ENCODE measurements around the gene TCTN2. TPM values are rescaled to one million over a fixed set of nuclear protein-coding genes. Genes with fewer than 3 reads are reported as not detected.

TCTN2 gene
- polyA plus RNA-seq, 1 experiment = 8.1 TPM

- POLR2A ChIA-PET = no interaction called here
- Histone ChIP-seq H3K36me3 (ENCODE audit: control insufficient read depth, insufficient read depth, low read length) (no peaks in the 10 kb centered on the region), H3K27me3 (ENCODE audit: control insufficient read depth, insufficient read depth, low read length) (no peaks in the 10 kb centered on the region), H3K4me3 (ENCODE audit: low read depth, low read length) (no peak overlapping the region)
- DNase-seq (ENCODE audit: low read depth) = no peak
- no peak for TF ChIP-seq CTCF (IDR thresholded peaks at IDR 0.05; ENCODE audit: insufficient read depth, low read depth, low read length)
- CTCF ChIA-PET = interaction anchor here (0.7 kb wide), 1 partner anchor 75 kb away, joined by 3 read pairs; no protein-coding TSS in a partner anchor
Observed at GRCh38 chr12:123715195-123715594, 44.3 kb downstream of the TCTN2 start.

- ChIA-PET POLR2A (no interaction called here), CTCF (interaction anchor here (0.7 kb wide), 1 partner anchor 99 kb away, joined by 5 read pairs; no protein-coding TSS in a partner anchor)
- 0 out of 2 replicates have a peak, but pooled peaks cover 4% of the 10 kb centered on the region for H3K36me3 ChIP-seq (ENCODE audit: control insufficient read depth, insufficient read depth, low read length)
- no peak overlapping the region for H3K4me3 ChIP-seq (ENCODE audit: low read depth, low read length)
- no peak for TF ChIP-seq CTCF (IDR thresholded peaks at IDR 0.05; ENCODE audit: insufficient read depth, low read depth, low read length)
- DNase-seq (ENCODE audit: low read depth) = no peak
- H3K27me3 ChIP-seq (ENCODE audit: control insufficient read depth, insufficient read depth, low read length) = no peaks in the 10 kb centered on the region
Observed at GRCh38 chr12:123717350-123717749, 46.4 kb downstream of the TCTN2 start.

GRCh38 chr12:123720141-123720814, 49.4 kb downstream of the TCTN2 start:
- Histone ChIP-seq H3K4me3 (ENCODE audit: low read depth, low read length) (no peak overlapping the region), H3K27me3 (ENCODE audit: control insufficient read depth, insufficient read depth, low read length) (no peaks in the 10 kb centered on the region), H3K36me3 (ENCODE audit: control insufficient read depth, insufficient read depth, low read length) (0 out of 2 replicates have a peak, but pooled peaks cover 5% of the 10 kb centered on the region)
- DNase-seq (ENCODE audit: low read depth) = no peak
- ChIA-PET CTCF (interaction anchor here (1.5 kb wide), 1 partner anchor 30 kb away, joined by 4 read pairs; no protein-coding TSS in a partner anchor), POLR2A (no interaction called here)
- TF ChIP-seq CTCF (IDR thresholded peaks at IDR 0.05; ENCODE audit: insufficient read depth, low read depth, low read length) = no peak

GRCh38 chr12:123721245-123721644, 50.3 kb downstream of the TCTN2 start:
- no peak for DNase-seq (ENCODE audit: low read depth)
- CTCF ChIA-PET = no interaction called here
- Histone ChIP-seq H3K27me3 (ENCODE audit: control insufficient read depth, insufficient read depth, low read length) (no peaks in the 10 kb centered on the region), H3K36me3 (ENCODE audit: control insufficient read depth, insufficient read depth, low read length) (0 out of 2 replicates have a peak, but pooled peaks cover 5% of the 10 kb centered on the region), H3K4me3 (ENCODE audit: low read depth, low read length) (no peak overlapping the region)
- TF ChIP-seq CTCF (IDR thresholded peaks at IDR 0.05; ENCODE audit: insufficient read depth, low read depth, low read length) = no peak
- POLR2A ChIA-PET = no interaction called here

- peaks cover 10% of the 10 kb centered on the region; the same call in 1 of the 2 replicates for H3K36me3 ChIP-seq (ENCODE audit: control insufficient read depth, insufficient read depth, low read length)
- DNase-seq (ENCODE audit: low read depth) = no peak
- TF ChIP-seq CTCF (IDR thresholded peaks at IDR 0.05; ENCODE audit: insufficient read depth, low read depth, low read length) = no peak
- no peak overlapping the region for H3K4me3 ChIP-seq (ENCODE audit: low read depth, low read length)
- no peaks in the 10 kb centered on the region for H3K27me3 ChIP-seq (ENCODE audit: control insufficient read depth, insufficient read depth, low read length)
- POLR2A ChIA-PET = no interaction called here
- CTCF ChIA-PET = interaction anchor here (1.1 to 1.2 kb wide), 2 partner anchors 24 to 1049 kb away, joined by 3 read pairs; no protein-coding TSS in a partner anchor
Observed at GRCh38 chr12:123723011-123723410, 52.1 kb downstream of the TCTN2 start.

Data from BJ (cell line).